T-helper 17 cell (primary cell): ENCODE data around the gene PHF5A. TPM values are rescaled to one million over a fixed set of nuclear protein-coding genes. Genes with fewer than 3 reads are reported as not detected.

Experiments used
- total RNA-seq, 4 donors: library from RNA in 2 of 4; stranded (reverse) in 2 of 4; gene quantifications; one replicate each; pipeline ENCODE4 v1.2.3 and lab custom pipeline; 2022 to 2026

PHF5A gene
- total RNA-seq, 2 donors from 2014 or later, result 31.7 to 39.6 TPM

Other genes with a start within 250 kb of the PHF5A start
- 1 to 10 TPM; 1.6 to 3.5 TPM for gene CHADL, start 227.8 kb downstream of the PHF5A start, total RNA-seq
- 100 to 1,000 TPM; 114 to 142 TPM for gene RANGAP1, start 182.5 kb downstream of the PHF5A start, total RNA-seq
- 10 to 100 TPM; 33.5 to 35.9 TPM for gene ZC3H7B, start 167.2 kb downstream of the PHF5A start, total RNA-seq
- 1 to 10 TPM; 4.8 to 7.4 TPM for gene TEF, start 86.8 kb downstream of the PHF5A start, total RNA-seq
- gene TOB2, start 21.9 kb downstream of the PHF5A start, total RNA-seq, result 10 to 100 TPM; 30.8 to 44.0 TPM
- 10 to 100 TPM; 77.2 to 81.9 TPM for gene ACO2, start 425 bp upstream of the PHF5A start, total RNA-seq
- 10 to 100 TPM; 11.2 to 19.5 TPM for gene POLR3H, start 75.8 kb upstream of the PHF5A start, total RNA-seq
- not detected for gene CSDC2, start 92.3 kb upstream of the PHF5A start, total RNA-seq
- gene PMM1, start 121.1 kb upstream of the PHF5A start, total RNA-seq, result 10 to 100 TPM; 23.1 to 25.3 TPM
- gene DESI1, start 152.4 kb upstream of the PHF5A start, total RNA-seq, result 10 to 100 TPM; 16.3 to 19.1 TPM
- gene XRCC6, start 152.6 kb upstream of the PHF5A start, total RNA-seq, result 100 to 1,000 TPM; 147 to 165 TPM
- gene SNU13, start 220.2 kb upstream of the PHF5A start, total RNA-seq, result 100 to 1,000 TPM; 120 to 148 TPM
- 10 to 100 TPM; 53.8 to 60.9 TPM for gene MEI1, start 230.8 kb upstream of the PHF5A start, total RNA-seq